ENCODE data around the gene WAS. TPM values are rescaled to one million over a fixed set of nuclear protein-coding genes. Genes with fewer than 3 reads are reported as not detected.
"Not testable (repeated sequence)": the region's sequence is repeated elsewhere in the genome, so short reads cannot be mapped to it uniquely, and the experiment has no call there.

WAS gene
- polyA plus RNA-seq, 3 donors, result 22.8 to 159 (median 38.0) TPM

DNA sequence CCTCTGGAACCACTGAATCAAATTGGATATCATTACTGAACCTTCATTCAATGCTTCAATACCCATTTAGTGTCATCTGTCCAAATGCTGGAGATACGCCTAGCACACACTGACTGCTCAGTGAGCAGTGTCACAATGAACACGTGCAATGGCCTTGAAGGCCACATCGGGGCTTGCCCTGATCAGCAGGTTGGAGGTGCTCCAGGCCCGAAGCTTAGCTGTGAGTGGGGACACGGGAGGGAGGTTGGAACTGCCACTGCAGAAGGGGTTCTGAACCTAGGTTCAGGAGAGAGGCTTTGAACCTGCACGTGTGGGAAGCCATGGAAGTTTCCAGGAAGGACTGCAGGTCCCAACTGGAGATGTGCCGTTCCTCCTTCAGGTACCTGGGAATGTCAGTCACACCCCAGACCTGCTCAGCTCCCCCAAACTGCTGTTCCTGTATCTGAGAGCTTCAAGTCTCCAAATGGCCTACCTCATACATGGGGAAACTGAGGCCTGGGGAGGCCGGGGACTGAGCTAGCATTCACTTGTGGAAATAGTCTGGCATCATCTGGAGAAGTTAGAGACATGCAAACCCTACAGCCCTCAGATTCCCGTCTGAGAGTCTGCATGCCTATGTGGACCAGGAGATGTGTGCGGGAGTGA lies 1.9 kb upstream of the WAS start:
- Histone ChIP-seq H3K9me3 (replicated peaks in 1 of 2; ENCODE audit: control insufficient read depth in 1 of 2, insufficient read depth in 1 of 2, low read length in 2 of 2) (no peaks in the 10 kb centered on the region), H3K4me3 (replicated peaks in 1 of 3; ENCODE audit: low read depth in 2 of 3, low read length in 3 of 3) (no peak overlapping the region), H2AFZ (ENCODE audit: insufficient read depth, low read depth, low read length, poor library complexity, severe bottlenecking) (no peak overlapping the region), H4K20me1 (ENCODE audit: insufficient read depth, low read length) (peaks cover under 1% of the 10 kb centered on the region), H3K79me2 (ENCODE audit: insufficient read depth, low read length) (peaks cover 50% of the 10 kb centered on the region), H3K4me1 (ENCODE audit: control insufficient read depth in 1 of 2, insufficient read depth in 2 of 2, low read length in 2 of 2) (peaks cover 80 to 93% of the 10 kb centered on the region in 2 donors), H3K9ac (ENCODE audit: insufficient read depth, low read length, poor library complexity, severe bottlenecking) (peak overlapping the region; percentile 75), H3K27ac (ENCODE audit: low read depth in 1 of 2, low read length in 2 of 2) (peak overlapping the region; percentile 98 to 99), H3K27me3 (ENCODE audit: control insufficient read depth in 2 of 2, insufficient read depth in 2 of 2, low read length in 2 of 2) (no peaks in the 10 kb centered on the region), H3K4me2 (replicated peaks; ENCODE audit: extremely low read depth, low read length, poor library complexity, severe bottlenecking) (no peak overlapping the region), H3K36me3 (replicated peaks in 1 of 2; ENCODE audit: control insufficient read depth in 1 of 2, insufficient read depth in 2 of 2, low read length in 2 of 2) (peaks cover 11 to 15% of the 10 kb centered on the region in 2 donors)
- Mint-ChIP-seq H3K4me1 (peaks cover 75% of the 10 kb centered on the region), H3K9me3 (peaks cover 0 to 7% (median 2%) of the 10 kb centered on the region in 7 donors), H3K4me3 (no peak overlapping the region), H3K27ac (peak overlapping the region; percentile 94 to 99 (median 97)), H3K27me3 (ENCODE audit: low read depth in 3 of 3) (peaks cover 0 to 7% (median 0%) of the 10 kb centered on the region in 3 donors), H3K36me3 (peaks cover 23 to 25% of the 10 kb centered on the region in 2 donors)
- TF ChIP-seq, protein P1, sequence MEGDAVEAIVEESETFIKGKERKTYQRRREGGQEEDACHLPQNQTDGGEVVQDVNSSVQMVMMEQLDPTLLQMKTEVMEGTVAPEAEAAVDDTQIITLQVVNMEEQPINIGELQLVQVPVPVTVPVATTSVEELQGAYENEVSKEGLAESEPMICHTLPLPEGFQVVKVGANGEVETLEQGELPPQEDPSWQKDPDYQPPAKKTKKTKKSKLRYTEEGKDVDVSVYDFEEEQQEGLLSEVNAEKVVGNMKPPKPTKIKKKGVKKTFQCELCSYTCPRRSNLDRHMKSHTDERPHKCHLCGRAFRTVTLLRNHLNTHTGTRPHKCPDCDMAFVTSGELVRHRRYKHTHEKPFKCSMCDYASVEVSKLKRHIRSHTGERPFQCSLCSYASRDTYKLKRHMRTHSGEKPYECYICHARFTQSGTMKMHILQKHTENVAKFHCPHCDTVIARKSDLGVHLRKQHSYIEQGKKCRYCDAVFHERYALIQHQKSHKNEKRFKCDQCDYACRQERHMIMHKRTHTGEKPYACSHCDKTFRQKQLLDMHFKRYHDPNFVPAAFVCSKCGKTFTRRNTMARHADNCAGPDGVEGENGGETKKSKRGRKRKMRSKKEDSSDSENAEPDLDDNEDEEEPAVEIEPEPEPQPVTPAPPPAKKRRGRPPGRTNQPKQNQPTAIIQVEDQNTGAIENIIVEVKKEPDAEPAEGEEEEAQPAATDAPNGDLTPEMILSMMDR (IDR thresholded peaks at IDR 0.05), result no peak
- no peak for DNase-seq
- 100% methylated on average over 6 of the region's 10 CpGs for WGBS (ENCODE audit: insufficient coverage)
- intact Hi-C loops (cut with micrococcal nuclease), result loop anchor here in 1 of 2 donors (10.0 kb wide), 1 partner anchor 233 kb away; the partner anchor contains the start of genes PIM2 and SLC35A2

GRCh38 chrX:48682795-48683194 lies 804 bp upstream of the WAS start:
- peaks cover 20 to 26% of the 10 kb centered on the region in 2 donors for H3K36me3 ChIP-seq (replicated peaks in 1 of 2; ENCODE audit: control insufficient read depth in 1 of 2, insufficient read depth in 2 of 2, low read length in 2 of 2)
- H3K9me3 Mint-ChIP-seq; H3K9me3 ChIP-seq (replicated peaks in 1 of 2; ENCODE audit: control insufficient read depth in 1 of 2, insufficient read depth in 1 of 2, low read length in 2 of 2); H3K27me3 ChIP-seq (ENCODE audit: control insufficient read depth in 2 of 2, insufficient read depth in 2 of 2, low read length in 2 of 2); H2AFZ ChIP-seq (ENCODE audit: insufficient read depth, low read depth, low read length, poor library complexity, severe bottlenecking); H3K27me3 Mint-ChIP-seq (ENCODE audit: low read depth in 3 of 3): not testable (repeated sequence)
- H3K4me3 ChIP-seq (replicated peaks in 1 of 3; ENCODE audit: low read depth in 2 of 3, low read length in 3 of 3), result peak overlapping the region in 2 of 3 experiments; percentile 84 to 91
- peak overlapping the region; percentile 98 to 99 for H3K27ac ChIP-seq (ENCODE audit: low read depth in 1 of 2, low read length in 2 of 2)
- H3K4me1 Mint-ChIP-seq, result peaks cover 76% of the 10 kb centered on the region
- H3K79me2 ChIP-seq (ENCODE audit: insufficient read depth, low read length), result peaks cover 57% of the 10 kb centered on the region
- H3K4me2 ChIP-seq (replicated peaks; ENCODE audit: extremely low read depth, low read length, poor library complexity, severe bottlenecking), result peak overlapping the region; percentile 78
- H3K36me3 Mint-ChIP-seq, result peaks cover 33 to 34% of the 10 kb centered on the region in 2 donors
- H3K4me1 ChIP-seq (ENCODE audit: control insufficient read depth in 1 of 2, insufficient read depth in 2 of 2, low read length in 2 of 2), result peaks cover 77 to 95% of the 10 kb centered on the region in 2 donors
- peak; percentile 84 to 90 (median 84) for DNase-seq
- intact Hi-C loops (cut with micrococcal nuclease), result loop anchor here in 1 of 2 donors (10.0 kb wide), 1 partner anchor 232 kb away; the partner anchor contains the start of genes PIM2 and SLC35A2
- H4K20me1 ChIP-seq (ENCODE audit: insufficient read depth, low read length), result peaks cover 12% of the 10 kb centered on the region
- peak overlapping the region; percentile 75 for H3K9ac ChIP-seq (ENCODE audit: insufficient read depth, low read length, poor library complexity, severe bottlenecking)
- H3K27ac Mint-ChIP-seq, result peak overlapping the region; percentile 94 to 99 (median 97)
- peak overlapping the region; percentile 94 to 95 for H3K4me3 Mint-ChIP-seq
- WGBS (ENCODE audit: insufficient coverage), result 0% methylated on average over 2 of the region's 12 CpGs

All from CD14-positive monocyte (primary cell).